Spleen (tissue), 11 donors: ENCODE measurements around the gene CHD2. TPM values are rescaled to one million over a fixed set of nuclear protein-coding genes. Genes with fewer than 3 reads are reported as not detected.

ENCODE experiments used
- DNase-seq: peaks from one replicate; pipeline ENCODE4 v3.0.0-alpha.2; 2020
- H3K27ac ChIP-seq, 8 donors: fragments of 200-600 bp; sonication (generic) in 7 of 8; 1 replicate in 4 of 8; 2 replicates in 4 of 8; pipeline versions ENCODE4 v1.5.0 to v1.8.0; 2016 to 2021; ENCODE audit warnings: inconsistent platforms in 4 of 8, mild to moderate bottlenecking in 4 of 8, moderate library complexity in 1 of 8
- H3K27me3 ChIP-seq, 7 donors: fragments of 200-600 bp; sonication (generic) in 6 of 7; replicated peaks in 1 of 7; 1 replicate in 4 of 7; 2 replicates in 3 of 7; pipeline versions ENCODE4 v1.5.0 to v1.8.0; 2016 to 2021; ENCODE audit warnings: inconsistent platforms in 3 of 7, mild to moderate bottlenecking in 1 of 7
- H3K36me3 ChIP-seq, 6 donors: fragments of 200-600 bp; sonication (generic) in 5 of 6; 1 replicate in 4 of 6; 2 replicates in 2 of 6; pipeline versions ENCODE4 v1.5.0 to v1.8.0; 2016 to 2021; ENCODE audit warnings: inconsistent platforms in 2 of 6
- H3K4me1 ChIP-seq, 6 donors: fragments of 200-600 bp; sonication (generic) in 5 of 6; 1 replicate in 3 of 6; 2 replicates in 3 of 6; pipeline versions ENCODE4 v1.5.0 to v1.8.0; 2016 to 2021; ENCODE audit warnings: inconsistent platforms in 3 of 6
- H3K4me3 ChIP-seq, 8 donors: fragments of 200-600 bp; sonication (generic) in 7 of 8; 1 replicate in 4 of 8; 2 replicates in 4 of 8; pipeline versions ENCODE4 v1.5.0 to v1.8.0; 2016 to 2021; ENCODE audit warnings: inconsistent platforms in 4 of 8, mild to moderate bottlenecking in 4 of 8, moderate library complexity in 2 of 8
- H3K9me3 ChIP-seq, 8 donors: fragments of 200-600 bp; sonication (generic) in 7 of 8; 1 replicate in 4 of 8; 2 replicates in 4 of 8; pipeline versions ENCODE4 v1.5.0 to v1.8.0; 2016 to 2021; ENCODE audit warnings: inconsistent platforms in 4 of 8
- CTCF ChIP-seq, 11 experiments: fragments of 200-600 bp in 7 of 11; fragments of 450-650 bp in 4 of 11; sonication (generic) in 4 of 11; IDR thresholded peaks in 8 of 11; conservative IDR thresholded peaks in 3 of 11; 1 replicate in 7 of 11; 2 replicates in 4 of 11; pipeline versions ENCODE4 v1.4.0 to v1.8.0; 2016 to 2021; ENCODE audit warnings: antibody characterized with exemption in 11 of 11, inconsistent platforms in 4 of 11, mild to moderate bottlenecking in 1 of 11
- POLR2A ChIP-seq, 3 donors: fragments of 450-650 bp; IDR thresholded peaks; one replicate each; pipeline ENCODE4 v1.5.1; 2017; ENCODE audit warnings: antibody characterized with exemption in 3 of 3, mild to moderate bottlenecking in 1 of 3
- POLR2AphosphoS5 ChIP-seq, 3 donors: sonication (generic); formaldehyde crosslinking; IDR thresholded peaks; one replicate each; pipeline ENCODE4 v1.5.1; 2017; ENCODE audit warnings: antibody characterized with exemption in 3 of 3
- WGBS, 5 donors: extraction: QIAGEN DNeasy Blood & Tissue Kit in 3 of 5; methylation state at CpG; one replicate each; pipeline versions ENCODE4 v1.1.5 to v1.1.7; 2013 to 2018; 5-methylcytosine and 5-hydroxymethylcytosine counted together
- intact Hi-C: fragments of 100-400 bp; cut with DNase I; formaldehyde crosslinking; loops from one replicate; pipeline ENCODE4 v1.15.0; 2023; ENCODE audit warnings: low total_unique reads
- polyA plus RNA-seq, 3 donors: library from polyadenylated mRNA; stranded (reverse); fragments of 200-250 nt; gene quantifications; one replicate each; pipeline ENCODE4 v1.2.1, GENCODE V29; 2013
- total RNA-seq, 7 donors: library from RNA; depleted of rRNA in 3 of 7; stranded (reverse); fragments of >200 nt in 3 of 7; fragmentation: NEBNext Ultra II Directional in 4 of 7; extraction: Animal tissue kit (Norgen Biotek cat#: 25700) in 4 of 7; gene quantifications; one replicate each; pipeline versions ENCODE4 v1.1.0 to v1.2.1, GENCODE V29; 2016 to 2021
- donor health status: healthy with polysubstance abuse.
- donor health status: DM: no; HTN: no; CAD: no; lungs with moderate emphysema.
- donor health status: DM: no; HTN: no; CAD: no.
- donor health status: Bipolar disorder and iron deficiency.
- donor health status: healthy.
- donor health status: DM: no; HTN: no; CAD: no.
- donor health status: DM: yes; HTN: yes; CAD: no.

The CHD2 gene
- total and polyA plus RNA-seq, 10 donors = 37.3 to 232 (median 170) TPM

GRCh38 chr15:92914103-92914499 is 14.0 kb downstream of the CHD2 start:
- TF ChIP-seq CTCF (IDR thresholded peaks at IDR 0.05 in 8 of 11, conservative IDR thresholded peaks at IDR 0.05 in 3 of 11) (no peak), POLR2AphosphoS5 (IDR thresholded peaks at IDR 0.05) (no peak), POLR2A (IDR thresholded peaks at IDR 0.05) (no peak)
- Histone ChIP-seq H3K36me3 (peaks cover 0 to 50% (median 1%) of the 10 kb centered on the region in 6 donors), H3K4me3 (peak overlapping the region in 2 of 8 donors; percentile 32 to 64), H3K27me3 (no peaks in the 10 kb centered on the region), H3K27ac (peak overlapping the region; percentile 15 to 97 (median 84)), H3K9me3 (no peaks in the 10 kb centered on the region), H3K4me1 (peaks cover 79 to 100% (median 99%) of the 10 kb centered on the region in 6 donors)
- intact Hi-C loops = no loop called here
- 63 to 84% (median 70%) methylated on average over 1 of the region's 1 CpG for WGBS, 5 donors
- DNase-seq = no peak

GRCh38 chr15:92914768-92915221 is 14.7 kb downstream of the CHD2 start:
- Histone ChIP-seq H3K36me3 (peaks cover 0 to 50% (median 2%) of the 10 kb centered on the region in 6 donors), H3K27me3 (no peaks in the 10 kb centered on the region), H3K4me1 (peaks cover 76 to 100% (median 99%) of the 10 kb centered on the region in 6 donors), H3K27ac (peak overlapping the region; percentile 15 to 97 (median 84)), H3K9me3 (no peaks in the 10 kb centered on the region), H3K4me3 (peak overlapping the region in 6 of 8 donors; percentile 4 to 64 (median 28))
- TF ChIP-seq POLR2AphosphoS5 (IDR thresholded peaks at IDR 0.05) (peak in 1 of 3 donors; percentile 17), CTCF (IDR thresholded peaks at IDR 0.05 in 8 of 11, conservative IDR thresholded peaks at IDR 0.05 in 3 of 11) (peak in 1 of 11 experiments; percentile 6), POLR2A (IDR thresholded peaks at IDR 0.05) (no peak)
- intact Hi-C loops = loop anchor here (5.0 kb wide), 1 partner anchor 107 kb away; no protein-coding TSS in a partner anchor
- WGBS, 5 donors = 43 to 53% (median 49%) methylated on average over 4 of the region's 4 CpGs
- no peak for DNase-seq

GRCh38 chr15:92915766-92916435 is 15.8 kb downstream of the CHD2 start:
- WGBS, 5 donors = 74 to 83% (median 78%) methylated on average over 4 of the region's 4 CpGs
- H3K27me3 ChIP-seq = no peaks in the 10 kb centered on the region
- H3K9me3 ChIP-seq = no peaks in the 10 kb centered on the region
- peaks cover 0 to 42% (median 2%) of the 10 kb centered on the region in 6 donors for H3K36me3 ChIP-seq
- H3K4me1 ChIP-seq = peaks cover 66 to 100% (median 97%) of the 10 kb centered on the region in 6 donors
- intact Hi-C loops = loop anchor here (5.0 kb wide), 1 partner anchor 109 kb away; no protein-coding TSS in a partner anchor
- H3K4me3 ChIP-seq = peak overlapping the region in 4 of 8 donors; percentile 25 to 64 (median 31)
- no peak for TF ChIP-seq POLR2A (IDR thresholded peaks at IDR 0.05)
- TF ChIP-seq CTCF (IDR thresholded peaks at IDR 0.05 in 8 of 11, conservative IDR thresholded peaks at IDR 0.05 in 3 of 11) = no peak
- no peak for TF ChIP-seq POLR2AphosphoS5 (IDR thresholded peaks at IDR 0.05)
- H3K27ac ChIP-seq = peak overlapping the region; percentile 15 to 97 (median 84)
- no peak for DNase-seq
